Mucosa of rectum (tissue), 2 donors: Measurements from ENCODE around the gene DUSP14.

Experiments used
- H3K27ac ChIP-seq, 2 donors: one replicate each; pipeline ENCODE4 v1.7.0; 2013; ENCODE audit warnings: inconsistent platforms in 2 of 2, low read depth in 2 of 2, low read length in 2 of 2
- H3K27me3 ChIP-seq, 2 donors: one replicate each; pipeline ENCODE4 v1.7.0; 2013; ENCODE audit warnings: low read length in 2 of 2; ENCODE audit not compliant: control insufficient read depth in 2 of 2, insufficient read depth in 2 of 2
- H3K36me3 ChIP-seq, 2 donors: one replicate each; pipeline ENCODE4 v1.7.0; 2013; ENCODE audit warnings: low read length in 2 of 2; ENCODE audit not compliant: control insufficient read depth in 2 of 2, insufficient read depth in 2 of 2
- H3K4me1 ChIP-seq, 2 donors: one replicate each; pipeline ENCODE4 v1.7.0; 2013; ENCODE audit warnings: low read length in 2 of 2, mild to moderate bottlenecking in 1 of 2; ENCODE audit not compliant: control insufficient read depth in 2 of 2, insufficient read depth in 2 of 2
- H3K4me3 ChIP-seq, 2 donors: one replicate each; pipeline ENCODE4 v1.7.0; 2013; ENCODE audit warnings: low read length in 2 of 2
- H3K9ac ChIP-seq, 2 donors: one replicate each; pipeline ENCODE4 v1.7.0; 2013; ENCODE audit warnings: low read length in 2 of 2, low read depth in 1 of 2, mild to moderate bottlenecking in 1 of 2
- H3K9me3 ChIP-seq, 2 donors: one replicate each; pipeline ENCODE4 v1.7.0; 2013; ENCODE audit warnings: low read length in 2 of 2; ENCODE audit not compliant: control insufficient read depth in 2 of 2
- donor health status: healthy.
- donor health status: Normal muscosa, but diverticular disease.

Gene DUSP14

GRCh38 chr17:37530420-37530819 is 40.7 kb downstream of the DUSP14 start:
- Histone ChIP-seq H3K27me3 (no peaks in the 10 kb centered on the region), H3K36me3 (peaks cover 54 to 64% of the 10 kb centered on the region in 2 donors), H3K9me3 (no peaks in the 10 kb centered on the region), H3K27ac (no peak overlapping the region), H3K4me3 (no peak overlapping the region), H3K9ac (no peak overlapping the region), H3K4me1 (no peaks in the 10 kb centered on the region)

DNA sequence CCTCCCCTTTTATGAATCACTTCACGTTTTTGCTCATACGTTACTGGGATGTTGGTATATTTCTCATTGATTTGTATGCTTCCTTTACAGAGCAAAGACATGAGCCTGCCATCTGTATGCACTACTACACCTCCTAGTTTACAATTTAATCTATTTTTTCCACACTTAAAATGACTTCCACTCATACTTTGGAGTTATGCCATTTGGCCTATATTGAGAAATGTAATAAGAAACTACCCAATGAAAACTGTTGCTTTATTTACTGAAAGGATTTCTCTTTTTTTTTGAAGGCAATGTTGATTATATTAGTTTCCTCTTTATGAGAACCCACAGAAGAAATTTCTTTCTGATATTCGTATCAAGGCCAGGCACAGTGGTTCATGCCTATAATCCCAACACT is 43.1 kb downstream of the DUSP14 start:
- Histone ChIP-seq H3K36me3 (peaks cover 65 to 70% of the 10 kb centered on the region in 2 donors), H3K4me1 (no peaks in the 10 kb centered on the region), H3K27ac (no peak overlapping the region), H3K9ac (no peak overlapping the region), H3K27me3 (no peaks in the 10 kb centered on the region), H3K4me3 (no peak overlapping the region), H3K9me3 (no peaks in the 10 kb centered on the region)

DNA sequence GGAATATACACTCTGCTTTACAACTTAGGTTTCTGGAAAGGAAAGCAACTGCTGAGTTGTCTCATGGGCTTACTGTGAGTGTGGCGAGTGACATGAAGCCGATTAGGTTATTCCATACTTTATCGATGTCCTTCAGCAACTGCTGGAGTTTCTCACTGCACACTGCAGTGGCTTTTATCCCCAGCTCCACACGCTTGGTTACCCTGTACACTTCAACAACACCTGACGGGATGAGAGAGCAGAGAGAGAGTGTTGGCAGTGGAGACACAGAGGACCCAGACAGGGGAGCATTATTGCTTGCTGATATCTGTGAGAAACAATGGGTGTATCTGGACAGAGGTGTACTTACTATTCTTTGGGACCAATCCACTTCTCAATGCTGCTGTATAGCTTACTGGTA is 46.2 kb downstream of the DUSP14 start:
- Histone ChIP-seq H3K9ac (no peak overlapping the region), H3K27me3 (no peaks in the 10 kb centered on the region), H3K4me1 (no peaks in the 10 kb centered on the region), H3K27ac (no peak overlapping the region), H3K4me3 (no peak overlapping the region), H3K36me3 (peaks cover 61 to 68% of the 10 kb centered on the region in 2 donors), H3K9me3 (no peaks in the 10 kb centered on the region)

GRCh38 chr17:37538981-37539659 is 49.4 kb downstream of the DUSP14 start:
- Histone ChIP-seq H3K9ac (no peak overlapping the region), H3K36me3 (peaks cover 63 to 77% of the 10 kb centered on the region in 2 donors), H3K9me3 (no peaks in the 10 kb centered on the region)

GRCh38 chr17:37541880-37542660 is 52.4 kb downstream of the DUSP14 start:
- no peak overlapping the region for H3K9ac ChIP-seq
- no peak overlapping the region for H3K4me3 ChIP-seq
- no peaks in the 10 kb centered on the region for H3K9me3 ChIP-seq
- no peaks in the 10 kb centered on the region for H3K4me1 ChIP-seq
- H3K36me3 ChIP-seq: peaks cover 45 to 57% of the 10 kb centered on the region in 2 donors
- no peak overlapping the region for H3K27ac ChIP-seq
- H3K27me3 ChIP-seq: no peaks in the 10 kb centered on the region

More at GRCh38 chr17:37538981-37539659, 49.4 kb downstream of the DUSP14 start:
- Histone ChIP-seq H3K27ac (no peak overlapping the region), H3K27me3 (no peaks in the 10 kb centered on the region), H3K4me3 (no peak overlapping the region), H3K4me1 (no peaks in the 10 kb centered on the region)

- Histone ChIP-seq H3K4me3 (no peak overlapping the region), H3K27ac (no peak overlapping the region), H3K36me3 (peaks cover 38 to 43% of the 10 kb centered on the region in 2 donors), H3K4me1 (no peaks in the 10 kb centered on the region), H3K9ac (no peak overlapping the region), H3K27me3 (no peaks in the 10 kb centered on the region), H3K9me3 (no peaks in the 10 kb centered on the region)
These were observed 54.0 kb downstream of the DUSP14 start for GRCh38 chr17:37543637-37544052.

GRCh38 chr17:37545486-37545885 is 55.8 kb downstream of the DUSP14 start:
- Histone ChIP-seq H3K27ac (no peak overlapping the region), H3K4me1 (no peaks in the 10 kb centered on the region), H3K9me3 (no peaks in the 10 kb centered on the region), H3K9ac (no peak overlapping the region), H3K4me3 (no peak overlapping the region), H3K27me3 (no peaks in the 10 kb centered on the region), H3K36me3 (peaks cover 24 to 25% of the 10 kb centered on the region in 2 donors)

GRCh38 chr17:37546302-37546701 is 56.6 kb downstream of the DUSP14 start:
- H3K9me3 ChIP-seq: no peaks in the 10 kb centered on the region
- H3K4me3 ChIP-seq: no peak overlapping the region
- no peaks in the 10 kb centered on the region for H3K27me3 ChIP-seq
- H3K36me3 ChIP-seq: peaks cover 18 to 19% of the 10 kb centered on the region in 2 donors
- no peaks in the 10 kb centered on the region for H3K4me1 ChIP-seq
- H3K27ac ChIP-seq: no peak overlapping the region
- no peak overlapping the region for H3K9ac ChIP-seq

DNA sequence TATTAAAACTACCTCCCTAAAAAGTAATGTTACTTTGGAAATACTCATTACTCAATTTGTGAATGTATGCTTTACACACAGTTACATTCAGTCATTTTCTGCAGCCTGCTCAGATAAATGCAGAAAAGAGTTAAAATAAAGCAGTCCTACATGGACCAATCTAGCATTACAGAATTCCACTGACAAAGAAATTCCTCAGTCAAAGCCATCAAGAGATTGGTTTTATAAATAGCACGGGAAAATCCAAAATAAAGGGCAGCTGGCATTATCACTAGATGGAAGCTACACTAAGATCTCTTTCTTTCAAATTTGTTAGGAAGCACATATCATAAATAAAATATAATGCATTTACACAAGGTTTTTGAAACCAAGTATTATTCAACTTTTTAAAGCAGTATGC is 58.3 kb downstream of the DUSP14 start:
- no peaks in the 10 kb centered on the region for H3K4me1 ChIP-seq
- H3K27ac ChIP-seq: no peak overlapping the region
- H3K36me3 ChIP-seq: peaks cover 5 to 10% of the 10 kb centered on the region in 2 donors
- no peaks in the 10 kb centered on the region for H3K27me3 ChIP-seq
- H3K4me3 ChIP-seq: no peak overlapping the region
- no peak overlapping the region for H3K9ac ChIP-seq
- no peaks in the 10 kb centered on the region for H3K9me3 ChIP-seq

- Histone ChIP-seq H3K9ac (no peak overlapping the region), H3K27ac (no peak overlapping the region), H3K27me3 (no peaks in the 10 kb centered on the region), H3K4me3 (no peak overlapping the region), H3K9me3 (no peaks in the 10 kb centered on the region), H3K36me3 (peaks cover 12 to 16% of the 10 kb centered on the region in 2 donors), H3K4me1 (no peaks in the 10 kb centered on the region)
These were observed 62.1 kb downstream of the DUSP14 start for GRCh38 chr17:37551788-37552187.
